ENCODE data around the gene METTL6.

METTL6 gene

DNA sequence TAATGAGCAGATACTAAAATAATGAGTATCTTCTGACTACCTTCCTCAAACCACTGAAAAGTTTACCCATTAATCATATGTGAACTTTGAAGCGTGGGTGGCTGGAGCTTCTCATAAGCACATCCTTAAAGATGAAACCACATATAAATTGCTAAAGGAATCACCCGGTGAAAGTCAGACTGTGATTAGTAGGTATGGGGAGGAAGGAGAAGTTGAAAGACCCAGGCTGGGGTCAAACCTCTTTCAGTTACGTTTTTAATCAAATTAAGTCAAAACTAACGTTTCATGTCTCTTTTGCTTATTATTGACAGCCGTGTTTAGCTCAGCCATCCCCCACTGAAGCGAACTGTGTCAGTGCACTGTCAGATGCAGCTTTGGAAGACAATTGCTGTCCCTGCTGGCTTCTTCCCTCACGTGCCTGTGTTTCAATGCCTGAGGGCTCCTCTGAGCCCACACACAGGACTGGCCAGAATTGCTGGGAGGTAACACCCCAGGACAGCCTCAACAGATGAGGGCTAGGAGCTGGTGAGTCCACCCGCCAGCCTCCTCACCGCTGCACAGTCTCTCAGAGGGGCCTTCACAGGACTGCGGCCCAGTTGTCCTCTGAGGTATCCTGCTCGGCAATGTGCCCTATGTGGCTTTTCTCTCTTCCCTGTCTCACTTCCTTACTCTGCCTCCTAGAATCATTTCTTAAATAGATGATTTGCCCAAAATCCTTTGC is 65.7 kb downstream of the METTL6 start:
- DNase-seq = peak; percentile 43

DNA sequence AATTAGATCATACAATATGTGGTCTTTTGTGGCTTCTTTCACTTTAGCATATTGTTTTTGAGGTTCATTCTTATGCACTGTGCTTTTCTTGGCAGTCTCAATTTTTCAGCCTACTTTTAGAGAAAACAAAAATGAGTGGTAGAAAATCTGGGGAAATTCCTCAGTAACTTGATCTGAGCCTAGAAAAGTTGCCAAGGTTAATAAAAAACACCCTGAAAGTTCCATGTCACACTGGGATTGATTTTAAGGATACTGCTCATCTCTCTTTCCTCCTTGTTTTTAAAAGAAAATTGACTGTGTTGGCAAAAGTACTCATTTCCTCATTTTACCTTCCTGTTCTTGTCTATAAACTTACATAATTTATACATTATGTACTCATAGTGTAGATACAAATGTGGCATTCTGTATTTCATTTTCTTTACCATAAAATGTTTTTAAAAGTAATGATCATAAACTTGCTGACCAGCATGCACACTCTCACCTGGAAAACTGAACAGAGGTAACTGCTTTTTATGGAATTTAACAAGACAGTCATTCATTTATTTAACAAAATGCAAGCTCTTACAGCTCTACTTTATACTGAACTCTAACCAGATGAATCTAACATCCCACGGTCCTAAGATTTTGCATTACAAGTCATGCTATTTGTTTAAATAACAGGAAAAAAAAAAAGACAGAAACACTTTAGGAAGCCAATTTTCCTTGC is 66.4 kb downstream of the METTL6 start:
- no peak for DNase-seq

Measured in RPMI8226 (cell line).